OCI-LY1 (cell line): ENCODE results near the gene PARVA.

Source experiments
- H2AFZ ChIP-seq: fragments of 200-600 bp; sonication (generic), shearing (Covaris generic); 2 replicates; pipeline ENCODE4 v1.6.0; 2014; ENCODE audit warnings: antibody characterized with exemption, mild to moderate bottlenecking, low read length
- H3F3A ChIP-seq: fragments of 200-600 bp; sonication (generic), shearing (Covaris generic); 2 replicates; pipeline ENCODE4 v1.6.0; 2014; ENCODE audit warnings: mild to moderate bottlenecking, antibody characterized with exemption, low read length, moderate library complexity; ENCODE audit not compliant: insufficient read depth
- H3K27ac ChIP-seq: fragments of 200-600 bp; sonication (generic); 2 replicates; pipeline ENCODE4 v1.5.1; 2014; ENCODE audit warnings: low read length, mixed run types, mild to moderate bottlenecking, low read depth; ENCODE audit not compliant: poor library complexity, severe bottlenecking
- H3K27me3 ChIP-seq: fragments of 200-600 bp; sonication (generic); 2 replicates; pipeline ENCODE4 v1.6.0; 2014; ENCODE audit warnings: antibody characterized with exemption, mild to moderate bottlenecking, low read length, moderate library complexity; ENCODE audit not compliant: insufficient read depth
- H3K36me3 ChIP-seq: fragments of 200-600 bp; sonication (generic); 2 replicates; pipeline ENCODE4 v1.6.1; 2014; ENCODE audit warnings: mild to moderate bottlenecking, antibody characterized with exemption, low read length, moderate library complexity, mixed read lengths; ENCODE audit not compliant: insufficient read depth
- H3K4me1 ChIP-seq: fragments of 200-600 bp; sonication (generic); 2 replicates; pipeline ENCODE4 v1.5.1; 2014; ENCODE audit warnings: mild to moderate bottlenecking, low read length, moderate library complexity; ENCODE audit not compliant: insufficient read depth, severe bottlenecking
- H3K4me2 ChIP-seq: fragments of 200-600 bp; sonication (generic), shearing (Covaris generic); 2 replicates; pipeline ENCODE4 v1.6.1; 2014; ENCODE audit warnings: low read length
- H3K4me3 ChIP-seq: fragments of 200-600 bp; sonication (generic); 2 replicates; pipeline ENCODE4 v1.5.1; 2014; ENCODE audit warnings: low read length, low read depth, mild to moderate bottlenecking, mixed read lengths; ENCODE audit not compliant: poor library complexity, severe bottlenecking
- H3K79me2 ChIP-seq: fragments of 200-600 bp; shearing (Covaris generic); 2 replicates; pipeline ENCODE4 v1.6.1; 2016; ENCODE audit warnings: mixed run types, low read length, mixed read lengths; ENCODE audit not compliant: insufficient read depth
- H3K9ac ChIP-seq: fragments of 200-600 bp; sonication (generic), shearing (Covaris generic); 2 replicates; pipeline ENCODE4 v1.6.1; 2014; ENCODE audit warnings: mild to moderate bottlenecking, low read length, mixed read lengths
- H3K9me2 ChIP-seq: fragments of 200-600 bp; sonication (generic), shearing (Covaris generic); 2 replicates; pipeline ENCODE4 v1.6.1; 2014; ENCODE audit warnings: low read depth, mild to moderate bottlenecking, low read length, mixed read lengths
- H3K9me3 ChIP-seq: fragments of 200-600 bp; shearing (Covaris generic); 2 replicates; pipeline ENCODE4 v1.6.1; 2014; ENCODE audit warnings: low read length, mixed read lengths
- H4K20me1 ChIP-seq: fragments of 200-600 bp; sonication (generic), shearing (Covaris generic); 2 replicates; pipeline ENCODE4 v1.6.0; 2016; ENCODE audit warnings: mild to moderate bottlenecking, low read length; ENCODE audit not compliant: insufficient read depth
- EZH2 ChIP-seq: fragments of 200-600 bp; sonication (generic), shearing (Covaris generic); IDR thresholded peaks from 2 replicates; pipeline ENCODE4 v1.8.0; 2017; ENCODE audit warnings: borderline replicate concordance, mixed run types, mild to moderate bottlenecking, antibody characterized with exemption, low read length, moderate library complexity, mixed read lengths
- TF ChIP-seq, protein P1 (sequence below): fragments of 200-600 bp; sonication (generic), shearing (Covaris generic); IDR thresholded peaks from 2 replicates; pipeline ENCODE4 v1.5.1; 2017; ENCODE audit warnings: mild to moderate bottlenecking, antibody characterized with exemption, low read length, moderate library complexity, mixed read lengths

The PARVA gene

GRCh38 chr11:12388173-12388572 lies 10.8 kb downstream of the PARVA start:
- H3K4me2 ChIP-seq, result no peak overlapping the region
- no peaks in the 10 kb centered on the region for H3K79me2 ChIP-seq
- no peak overlapping the region for H3K27ac ChIP-seq

GRCh38 chr11:12388939-12389670 lies 11.7 kb downstream of the PARVA start:
- Histone ChIP-seq H3K9me2 (no peaks in the 10 kb centered on the region), H3K4me2 (no peak overlapping the region), H3K4me3 (no peak overlapping the region), H3K79me2 (no peaks in the 10 kb centered on the region), H2AFZ (no peak overlapping the region), H3K9me3 (no peaks in the 10 kb centered on the region), H3K36me3 (no peaks in the 10 kb centered on the region), H3K27ac (no peak overlapping the region), H3F3A (no peaks in the 10 kb centered on the region), H4K20me1 (no peaks in the 10 kb centered on the region), H3K4me1 (no peaks in the 10 kb centered on the region), H3K27me3 (no peaks in the 10 kb centered on the region), H3K9ac (no peak overlapping the region)
- TF ChIP-seq, protein P1, sequence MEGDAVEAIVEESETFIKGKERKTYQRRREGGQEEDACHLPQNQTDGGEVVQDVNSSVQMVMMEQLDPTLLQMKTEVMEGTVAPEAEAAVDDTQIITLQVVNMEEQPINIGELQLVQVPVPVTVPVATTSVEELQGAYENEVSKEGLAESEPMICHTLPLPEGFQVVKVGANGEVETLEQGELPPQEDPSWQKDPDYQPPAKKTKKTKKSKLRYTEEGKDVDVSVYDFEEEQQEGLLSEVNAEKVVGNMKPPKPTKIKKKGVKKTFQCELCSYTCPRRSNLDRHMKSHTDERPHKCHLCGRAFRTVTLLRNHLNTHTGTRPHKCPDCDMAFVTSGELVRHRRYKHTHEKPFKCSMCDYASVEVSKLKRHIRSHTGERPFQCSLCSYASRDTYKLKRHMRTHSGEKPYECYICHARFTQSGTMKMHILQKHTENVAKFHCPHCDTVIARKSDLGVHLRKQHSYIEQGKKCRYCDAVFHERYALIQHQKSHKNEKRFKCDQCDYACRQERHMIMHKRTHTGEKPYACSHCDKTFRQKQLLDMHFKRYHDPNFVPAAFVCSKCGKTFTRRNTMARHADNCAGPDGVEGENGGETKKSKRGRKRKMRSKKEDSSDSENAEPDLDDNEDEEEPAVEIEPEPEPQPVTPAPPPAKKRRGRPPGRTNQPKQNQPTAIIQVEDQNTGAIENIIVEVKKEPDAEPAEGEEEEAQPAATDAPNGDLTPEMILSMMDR, result no peak
- no peak for TF ChIP-seq EZH2

More at GRCh38 chr11:12388173-12388572, 10.8 kb downstream of the PARVA start:
- Histone ChIP-seq H3K4me3 (no peak overlapping the region), H3K36me3 (no peaks in the 10 kb centered on the region), H3K9me2 (no peaks in the 10 kb centered on the region), H3F3A (no peaks in the 10 kb centered on the region), H3K4me1 (no peaks in the 10 kb centered on the region), H3K9me3 (no peaks in the 10 kb centered on the region), H2AFZ (no peak overlapping the region), H3K27me3 (no peaks in the 10 kb centered on the region), H3K9ac (no peak overlapping the region), H4K20me1 (no peaks in the 10 kb centered on the region)
- TF ChIP-seq, protein P1, result no peak

- Histone ChIP-seq H3K36me3 (no peaks in the 10 kb centered on the region), H3K27ac (no peak overlapping the region), H3K27me3 (no peaks in the 10 kb centered on the region), H3K4me3 (no peak overlapping the region), H2AFZ (no peak overlapping the region), H3K4me1 (no peaks in the 10 kb centered on the region), H3K4me2 (no peak overlapping the region), H3K79me2 (no peaks in the 10 kb centered on the region), H3F3A (no peaks in the 10 kb centered on the region), H3K9me2 (no peaks in the 10 kb centered on the region), H3K9ac (no peak overlapping the region), H3K9me3 (no peaks in the 10 kb centered on the region), H4K20me1 (no peaks in the 10 kb centered on the region)
- TF ChIP-seq EZH2, result no peak
- TF ChIP-seq, protein P1, result no peak
These were observed 12.6 kb downstream of the PARVA start for GRCh38 chr11:12389676-12390657.
